HEK293 (cell line): ENCODE data around the gene SPTLC2.

ENCODE experiments used
- CTCF ChIA-PET: fragments of 350-600 bp; formaldehyde crosslinking; extraction: SDS; loops from one replicate; lab custom pipeline; 2021; ENCODE audit warnings: antibody characterized with exemption; lab: Yijun Ruan, JAX
- POLR2A ChIA-PET: fragments of 300-600 bp; formaldehyde crosslinking; extraction: SDS; loops from one replicate; lab custom pipeline; 2020; ENCODE audit warnings: antibody characterized with exemption, inconsistent platforms; lab: Yijun Ruan, JAX
- H3K27ac ChIP-seq: fragments of 200-500 bp; sonication (Bioruptor generic); 2 replicates; pipeline ENCODE4 v1.5.1; 2014; ENCODE audit warnings: low read depth, low read length, control low read depth, inconsistent platforms; ENCODE audit errors: extremely low read depth
- H3K36me3 ChIP-seq, 2 experiments: fragments of 200-500 bp in 1 of 2; sonication (Bioruptor generic) in 1 of 2; 1 replicate in 1 of 2; 2 replicates in 1 of 2; pipeline ENCODE4 v1.5.1; 2014 to 2017; ENCODE audit warnings: inconsistent platforms in 2 of 2, low read length in 2 of 2; ENCODE audit not compliant: control insufficient read depth in 2 of 2, insufficient read depth in 1 of 2
- H3K4me1 ChIP-seq: fragments of 200-500 bp; sonication (Bioruptor generic); 2 replicates; pipeline ENCODE4 v1.5.1; 2014; ENCODE audit warnings: mild to moderate bottlenecking, low read length, inconsistent platforms; ENCODE audit not compliant: control insufficient read depth, insufficient read depth
- H3K4me3 ChIP-seq: 2 replicates; pipeline ENCODE4 v1.5.1; 2011; ENCODE audit warnings: low read depth, mild to moderate bottlenecking, control low read depth, low read length, moderate library complexity
- H3K9me3 ChIP-seq: fragments of 200-500 bp; sonication (Bioruptor generic); 2 replicates; pipeline ENCODE4 v1.5.1; 2014; ENCODE audit warnings: low read depth, low read length, inconsistent platforms; ENCODE audit not compliant: control insufficient read depth, insufficient read depth
- EGR2 ChIP-seq: fragments of 450-650 bp; formaldehyde crosslinking; IDR thresholded peaks from 2 replicates; pipeline ENCODE4 v1.5.1; 2016; ENCODE audit warnings: low read depth, missing biosample characterization, missing genetic modification characterization
- HOXD13 ChIP-seq: sonication (generic); formaldehyde crosslinking; IDR thresholded peaks from 2 replicates; pipeline ENCODE4 v1.8.0; 2022; ENCODE audit warnings: missing genetic modification reagents, borderline replicate concordance
- KLF9 ChIP-seq: fragments of 450-650 bp; formaldehyde crosslinking; IDR thresholded peaks from 2 replicates; pipeline ENCODE4 v1.5.1; 2016; ENCODE audit warnings: missing biosample characterization, missing genetic modification characterization, low read depth
- SP2 ChIP-seq: fragments of 450-650 bp; formaldehyde crosslinking; IDR thresholded peaks from 2 replicates; pipeline ENCODE4 v1.5.1; 2016; ENCODE audit warnings: missing biosample characterization, missing genetic modification characterization
- SP3 ChIP-seq: fragments of 450-650 bp; formaldehyde crosslinking; IDR thresholded peaks from 2 replicates; pipeline ENCODE4 v1.5.1; 2016; ENCODE audit warnings: missing biosample characterization, missing genetic modification characterization
- SP7 ChIP-seq: fragments of 450-650 bp; formaldehyde crosslinking; IDR thresholded peaks from 2 replicates; pipeline ENCODE4 v1.5.1; 2016; ENCODE audit warnings: missing biosample characterization, missing genetic modification characterization
- TRIM28 ChIP-seq: IDR thresholded peaks from 2 replicates; pipeline ENCODE4 v1.6.1; 2011; ENCODE audit warnings: low read length, control low read depth, borderline replicate concordance
- WT1 ChIP-seq: fragments of 450-650 bp; formaldehyde crosslinking; IDR thresholded peaks from 2 replicates; pipeline ENCODE4 v1.5.1; 2016; ENCODE audit warnings: missing biosample characterization, missing genetic modification characterization
- ZBTB20 ChIP-seq: fragments of 450-650 bp; formaldehyde crosslinking; IDR thresholded peaks from 2 replicates; pipeline ENCODE4 v1.5.1; 2016; ENCODE audit warnings: missing biosample characterization, missing genetic modification characterization
- ZNF174 ChIP-seq: fragments of 450-650 bp; formaldehyde crosslinking; IDR thresholded peaks from 2 replicates; pipeline ENCODE4 v1.5.0; 2017; ENCODE audit warnings: missing biosample characterization, mild to moderate bottlenecking, missing genetic modification characterization
- ZNF311 ChIP-seq: fragments of 450-650 bp; formaldehyde crosslinking; IDR thresholded peaks from 2 replicates; pipeline ENCODE4 v1.5.1; 2017; ENCODE audit warnings: missing biosample characterization, missing genetic modification characterization, borderline replicate concordance
- ZNF391 ChIP-seq: fragments of 450-650 bp; formaldehyde crosslinking; IDR thresholded peaks from 2 replicates; pipeline ENCODE4 v1.5.1; 2016; ENCODE audit warnings: low read depth, missing biosample characterization, missing genetic modification characterization, borderline replicate concordance
- ZNF416 ChIP-seq: fragments of 450-650 bp; formaldehyde crosslinking; IDR thresholded peaks from 2 replicates; pipeline ENCODE4 v1.5.1; 2016; ENCODE audit warnings: missing biosample characterization, missing genetic modification characterization
- ZNF510 ChIP-seq: fragments of 450-650 bp; formaldehyde crosslinking; IDR thresholded peaks from 2 replicates; pipeline ENCODE4 v1.5.1; 2018; ENCODE audit warnings: mild to moderate bottlenecking, missing genetic modification characterization, missing biosample characterization; ENCODE audit not compliant: insufficient replicate concordance
- ZNF521 ChIP-seq: fragments of 450-650 bp; formaldehyde crosslinking; IDR thresholded peaks from 2 replicates; pipeline ENCODE4 v1.5.1; 2017; ENCODE audit warnings: missing biosample characterization, mild to moderate bottlenecking, missing genetic modification characterization
- ZNF626 ChIP-seq: fragments of 450-650 bp; sonication (Bioruptor Pico); formaldehyde crosslinking; IDR thresholded peaks from 2 replicates; pipeline ENCODE4 v1.5.1; 2018; ENCODE audit warnings: missing biosample characterization, missing genetic modification characterization, inconsistent platforms
- ZNF776 ChIP-seq: fragments of 450-650 bp; formaldehyde crosslinking; IDR thresholded peaks from 2 replicates; pipeline ENCODE4 v1.5.0; 2017; ENCODE audit warnings: missing biosample characterization, missing genetic modification characterization, borderline replicate concordance
- ZNF791 ChIP-seq: fragments of 450-650 bp; formaldehyde crosslinking; IDR thresholded peaks from 2 replicates; pipeline ENCODE4 v1.5.1; 2016; ENCODE audit warnings: missing biosample characterization, missing genetic modification characterization
- ZNF792 ChIP-seq: fragments of 450-650 bp; formaldehyde crosslinking; IDR thresholded peaks from 2 replicates; pipeline ENCODE4 v1.5.1; 2016; ENCODE audit warnings: missing biosample characterization, missing genetic modification characterization
- ZSCAN30 ChIP-seq: fragments of 450-650 bp; IDR thresholded peaks from 2 replicates; pipeline ENCODE4 v1.5.1; 2018; ENCODE audit warnings: missing biosample characterization, mild to moderate bottlenecking, missing genetic modification characterization, moderate library complexity
- ZXDB ChIP-seq: fragments of 450-650 bp; formaldehyde crosslinking; IDR thresholded peaks from 2 replicates; pipeline ENCODE4 v1.5.1; 2016; ENCODE audit warnings: missing biosample characterization, missing genetic modification characterization
- TF ChIP-seq, protein P1 (sequence below): fragments of 450-650 bp; formaldehyde crosslinking; IDR thresholded peaks from 2 replicates; pipeline ENCODE4 v1.5.1; 2016; ENCODE audit warnings: missing biosample characterization, missing genetic modification characterization
- TF ChIP-seq, protein P2 (sequence below): sonication (generic); formaldehyde crosslinking; IDR thresholded peaks from 2 replicates; pipeline ENCODE4 v1.8.1; 2022; ENCODE audit warnings: mild to moderate bottlenecking, moderate library complexity, missing genetic modification reagents
- TF ChIP-seq, protein P3 (sequence below): fragments of 450-650 bp; formaldehyde crosslinking; IDR thresholded peaks from 2 replicates; pipeline ENCODE4 v1.5.1; 2016; ENCODE audit warnings: missing biosample characterization, missing genetic modification characterization
- TF ChIP-seq, protein P4 (sequence below): fragments of 450-650 bp; formaldehyde crosslinking; optimal IDR thresholded peaks from 2 replicates; pipeline ENCODE3; 2016; ENCODE audit warnings: missing biosample characterization, mild to moderate bottlenecking, missing genetic modification characterization

The SPTLC2 gene

DNA sequence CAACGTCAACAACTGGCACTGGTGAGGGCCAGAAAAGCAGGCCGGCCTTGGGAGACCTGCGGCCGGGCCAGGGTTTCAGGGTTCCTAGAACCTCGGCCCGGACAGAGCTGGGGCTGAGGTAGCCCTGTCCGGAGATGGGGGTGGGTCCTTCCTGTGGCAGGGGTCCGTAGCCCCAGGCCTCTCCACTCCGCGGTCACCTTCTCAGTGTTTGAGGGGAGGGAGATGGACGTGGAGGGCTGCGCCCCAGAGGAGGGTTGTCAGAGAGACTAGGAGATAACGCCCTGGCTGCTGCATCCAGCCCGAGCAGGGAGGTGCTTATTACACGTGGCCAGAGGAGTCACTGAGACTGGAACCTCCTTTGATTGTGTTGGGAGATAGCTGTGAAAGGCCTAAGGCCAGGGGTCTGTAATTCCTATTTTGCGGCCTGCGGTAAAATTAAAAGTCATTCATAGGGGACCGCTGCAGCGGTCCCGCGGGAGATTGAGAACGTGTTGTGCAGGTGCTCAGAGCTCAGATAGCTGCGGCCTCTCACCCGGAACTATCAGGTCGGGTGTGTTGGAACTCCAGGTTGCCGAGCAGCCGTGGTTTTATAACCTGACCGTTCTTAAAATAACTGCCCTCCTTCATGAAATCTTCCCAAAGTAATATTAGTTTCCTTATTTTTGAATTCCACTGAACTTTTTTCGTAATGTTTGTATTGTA is 158.0 kb downstream of the SPTLC2 start (continued):
- peak; percentile 33 for TF ChIP-seq SP2 (tag by site-specific recombination)
- TF ChIP-seq ZXDB (tag by site-specific recombination), result no peak

DNA sequence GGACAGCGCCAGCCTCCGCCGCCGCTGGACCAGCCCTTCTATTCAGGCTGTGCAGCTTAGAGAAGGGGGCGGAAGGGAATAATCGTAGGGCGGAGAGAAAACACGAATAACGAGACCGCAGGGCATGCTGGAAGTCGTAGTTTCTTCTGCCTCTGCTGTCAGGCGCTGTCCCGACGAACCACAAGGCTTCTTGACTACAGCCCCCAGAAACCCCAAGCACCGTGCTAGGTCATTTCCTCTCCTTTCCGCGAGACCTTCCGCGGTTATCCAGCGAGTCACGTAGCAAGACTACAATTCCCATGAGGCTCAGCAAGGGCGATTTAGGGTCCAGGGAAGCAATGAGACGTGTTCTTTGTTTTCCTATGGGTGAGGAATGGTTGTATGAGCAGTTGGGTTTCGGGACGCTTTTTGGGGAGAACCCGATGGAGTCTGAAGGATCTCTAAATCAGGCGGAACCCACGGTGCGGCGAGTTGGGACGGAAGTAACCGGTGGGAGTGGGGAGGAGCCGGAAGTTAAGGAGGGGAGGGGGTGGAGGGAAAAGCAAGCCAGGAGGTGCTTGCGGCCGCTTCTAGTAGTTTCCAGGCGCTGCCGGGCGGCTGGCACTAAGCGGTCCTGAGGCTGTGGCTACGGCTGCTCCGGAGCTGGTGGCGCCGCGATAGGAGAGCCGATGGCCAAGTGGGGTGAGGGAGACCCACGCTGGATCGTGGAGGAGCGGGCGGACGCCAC is 158.8 kb downstream of the SPTLC2 start, which contains the start of the genes AHSA1 and VIPAS39:
Gene AHSA1 (plus strand): TSS at position 572 of the 727 bp plus-strand sequence. CDS start 97 bp downstream, at position 669.
Gene VIPAS39 (minus strand): TSS at position 80 of the 727 bp plus-strand sequence. CDS start 3,499 bp downstream, outside the sequence.
- ChIA-PET CTCF (interaction anchor here (0.6 to 1.5 kb wide), 4 partner anchors 25 to 250 kb away, joined by 3 to 6 read pairs (median 4); partner anchors contain the start of genes ALKBH1 and SLIRP), POLR2A (interaction anchor here (0.6 to 2.6 kb wide), 12 partner anchors 12 to 306 kb away, joined by 3 to 18 read pairs (median 3); partner anchors contain the start of genes GSTZ1, ISM2, POMT2 and SAMD15)
- peak within 1 kb of the TSS; percentile 90 for H3K4me3 ChIP-seq
- H3K36me3 ChIP-seq, result peaks cover 29 to 43% of the 10 kb centered on the region in 2 experiments
- H3K27ac ChIP-seq, result peak within 1 kb of the TSS; percentile 90
- H3K9me3 ChIP-seq, result no peaks in the 10 kb centered on the region
- H3K4me1 ChIP-seq, result peaks cover 4% of the 10 kb centered on the region
- TF ChIP-seq TRIM28 (peak; percentile 66), ZNF311 (no peak), ZBTB20 (tag by site-specific recombination) (peak; percentile 31), ZNF776 (tag by site-specific recombination) (no peak), ZNF521 (no peak), ZNF416 (tag by site-specific recombination) (no peak), ZNF791 (tag by site-specific recombination) (no peak), ZSCAN30 (tag by site-specific recombination) (peak; percentile 18; the same call in 1 of the 2 replicates), ZNF510 (tag by site-specific recombination) (no peak), SP3 (tag by site-specific recombination) (peak; percentile 97), ZNF174 (tag by site-specific recombination) (no peak), HOXD13 (CRISPR knock-in tag) (peak; percentile 100), SP7 (0 out of 2 replicates have a peak, but pooled peaks have one; percentile 37), ZNF626 (tag by site-specific recombination) (no peak), ZNF391 (no peak), EGR2 (tag by site-specific recombination) (peak; percentile 18), ZNF792 (tag by site-specific recombination) (no peak), KLF9 (tag by site-specific recombination) (peak; percentile 32; the same call in 1 of the 2 replicates), WT1 (tag by site-specific recombination) (no peak; the same call in 1 of the 2 replicates), ZXDB (tag by site-specific recombination) (peak; percentile 88)
- TF ChIP-seq, protein P1, sequence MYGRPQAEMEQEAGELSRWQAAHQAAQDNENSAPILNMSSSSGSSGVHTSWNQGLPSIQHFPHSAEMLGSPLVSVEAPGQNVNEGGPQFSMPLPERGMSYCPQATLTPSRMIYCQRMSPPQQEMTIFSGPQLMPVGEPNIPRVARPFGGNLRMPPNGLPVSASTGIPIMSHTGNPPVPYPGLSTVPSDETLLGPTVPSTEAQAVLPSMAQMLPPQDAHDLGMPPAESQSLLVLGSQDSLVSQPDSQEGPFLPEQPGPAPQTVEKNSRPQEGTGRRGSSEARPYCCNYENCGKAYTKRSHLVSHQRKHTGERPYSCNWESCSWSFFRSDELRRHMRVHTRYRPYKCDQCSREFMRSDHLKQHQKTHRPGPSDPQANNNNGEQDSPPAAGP (tag by site-specific recombination), result peak; percentile 16; the same call in 1 of the 2 replicates
- TF ChIP-seq, protein P2, sequence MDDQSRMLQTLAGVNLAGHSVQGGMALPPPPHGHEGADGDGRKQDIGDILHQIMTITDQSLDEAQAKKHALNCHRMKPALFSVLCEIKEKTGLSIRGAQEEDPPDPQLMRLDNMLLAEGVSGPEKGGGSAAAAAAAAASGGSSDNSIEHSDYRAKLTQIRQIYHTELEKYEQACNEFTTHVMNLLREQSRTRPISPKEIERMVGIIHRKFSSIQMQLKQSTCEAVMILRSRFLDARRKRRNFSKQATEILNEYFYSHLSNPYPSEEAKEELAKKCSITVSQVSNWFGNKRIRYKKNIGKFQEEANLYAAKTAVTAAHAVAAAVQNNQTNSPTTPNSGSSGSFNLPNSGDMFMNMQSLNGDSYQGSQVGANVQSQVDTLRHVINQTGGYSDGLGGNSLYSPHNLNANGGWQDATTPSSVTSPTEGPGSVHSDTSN (CRISPR knock-in tag), result 0 out of 2 replicates have a peak, but pooled peaks have one; percentile 45
- TF ChIP-seq, protein P3, sequence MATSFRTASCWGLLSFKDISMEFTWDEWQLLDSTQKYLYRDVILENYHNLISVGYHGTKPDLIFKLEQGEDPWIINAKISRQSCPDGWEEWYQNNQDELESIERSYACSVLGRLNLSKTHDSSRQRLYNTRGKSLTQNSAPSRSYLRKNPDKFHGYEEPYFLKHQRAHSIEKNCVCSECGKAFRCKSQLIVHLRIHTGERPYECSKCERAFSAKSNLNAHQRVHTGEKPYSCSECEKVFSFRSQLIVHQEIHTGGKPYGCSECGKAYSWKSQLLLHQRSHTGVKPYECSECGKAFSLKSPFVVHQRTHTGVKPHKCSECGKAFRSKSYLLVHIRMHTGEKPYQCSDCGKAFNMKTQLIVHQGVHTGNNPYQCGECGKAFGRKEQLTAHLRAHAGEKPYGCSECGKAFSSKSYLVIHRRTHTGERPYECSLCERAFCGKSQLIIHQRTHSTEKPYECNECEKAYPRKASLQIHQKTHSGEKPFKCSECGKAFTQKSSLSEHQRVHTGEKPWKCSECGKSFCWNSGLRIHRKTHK (tag by site-specific recombination), result no peak
- TF ChIP-seq, protein P4, sequence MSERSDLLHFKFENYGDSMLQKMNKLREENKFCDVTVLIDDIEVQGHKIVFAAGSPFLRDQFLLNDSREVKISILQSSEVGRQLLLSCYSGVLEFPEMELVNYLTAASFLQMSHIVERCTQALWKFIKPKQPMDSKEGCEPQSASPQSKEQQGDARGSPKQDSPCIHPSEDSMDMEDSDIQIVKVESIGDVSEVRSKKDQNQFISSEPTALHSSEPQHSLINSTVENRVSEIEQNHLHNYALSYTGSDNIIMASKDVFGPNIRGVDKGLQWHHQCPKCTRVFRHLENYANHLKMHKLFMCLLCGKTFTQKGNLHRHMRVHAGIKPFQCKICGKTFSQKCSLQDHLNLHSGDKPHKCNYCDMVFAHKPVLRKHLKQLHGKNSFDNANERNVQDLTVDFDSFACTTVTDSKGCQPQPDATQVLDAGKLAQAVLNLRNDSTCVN, result peak; percentile 26
